Loucy (cell line): ENCODE measurements around the gene TENM3.
"Not testable (repeated sequence)": the region's sequence is repeated elsewhere in the genome, so short reads cannot be mapped to it uniquely, and the experiment has no call there.

Source experiments
- H2AFZ ChIP-seq: fragments of 200-600 bp; sonication (generic); 2 replicates; pipeline ENCODE4 v1.6.0; 2016; ENCODE audit warnings: antibody characterized with exemption, mild to moderate bottlenecking, low read length, moderate library complexity
- H3F3A ChIP-seq: fragments of 200-600 bp; 2 replicates; pipeline ENCODE4 v1.6.0; 2016; ENCODE audit warnings: antibody characterized with exemption, low read depth, mild to moderate bottlenecking
- H3K27me3 ChIP-seq: fragments of 200-600 bp; sonication (generic); 2 replicates; pipeline ENCODE4 v1.6.1; 2014; ENCODE audit warnings: low read length, mild to moderate bottlenecking; ENCODE audit not compliant: insufficient read depth, poor library complexity, severe bottlenecking
- H3K36me3 ChIP-seq: fragments of 200-600 bp; sonication (generic); 2 replicates; pipeline ENCODE4 v1.6.1; 2016; ENCODE audit warnings: low read length; ENCODE audit not compliant: insufficient read depth
- H3K4me1 ChIP-seq: fragments of 200-600 bp; sonication (generic); 2 replicates; pipeline ENCODE4 v1.5.1; 2014; ENCODE audit warnings: low read length, mild to moderate bottlenecking; ENCODE audit not compliant: insufficient read depth, poor library complexity, severe bottlenecking
- H3K4me2 ChIP-seq: fragments of 200-600 bp; sonication (generic); 2 replicates; pipeline ENCODE4 v1.6.0; 2014; ENCODE audit warnings: antibody characterized with exemption, low read length, low read depth, mild to moderate bottlenecking; ENCODE audit not compliant: poor library complexity, severe bottlenecking
- H3K4me3 ChIP-seq: fragments of 200-600 bp; sonication (generic); 2 replicates; pipeline ENCODE4 v1.5.1; 2014; ENCODE audit warnings: low read length, mild to moderate bottlenecking, mixed read lengths; ENCODE audit not compliant: poor library complexity, severe bottlenecking
- H3K79me2 ChIP-seq: fragments of 200-600 bp; sonication (generic); 2 replicates; pipeline ENCODE4 v1.6.1; 2014; ENCODE audit warnings: low read length; ENCODE audit not compliant: insufficient read depth
- H3K9ac ChIP-seq: fragments of 200-600 bp; sonication (generic); 2 replicates; pipeline ENCODE4 v1.6.0; 2014; ENCODE audit warnings: mild to moderate bottlenecking, low read depth, low read length, moderate library complexity; ENCODE audit not compliant: poor library complexity, severe bottlenecking
- H3K9me2 ChIP-seq: fragments of 200-600 bp; sonication (generic); replicated peaks from 2 replicates; pipeline ENCODE4 v1.6.1; 2016; ENCODE audit warnings: low read depth, low read length, mixed read lengths
- H3K9me3 ChIP-seq: fragments of 200-600 bp; sonication (generic); 2 replicates; pipeline ENCODE4 v1.6.1; 2014; ENCODE audit warnings: mild to moderate bottlenecking, antibody characterized with exemption, low read length, low read depth; ENCODE audit not compliant: insufficient read depth
- H4K20me1 ChIP-seq: fragments of 200-600 bp; sonication (generic); 2 replicates; pipeline ENCODE4 v1.6.0; 2014; ENCODE audit warnings: antibody characterized with exemption, low read length, mild to moderate bottlenecking; ENCODE audit not compliant: insufficient read depth, poor library complexity, severe bottlenecking
- EZH2phosphoT487 ChIP-seq: fragments of 200-600 bp; IDR thresholded peaks from 2 replicates; pipeline ENCODE4 v1.6.1; 2018; ENCODE audit warnings: antibody characterized with exemption, mild to moderate bottlenecking, moderate library complexity, borderline replicate concordance
- TF ChIP-seq, protein P1 (sequence below): fragments of 200-600 bp; sonication (generic); conservative IDR thresholded peaks from 2 replicates; pipeline ENCODE4 v1.5.1; 2014; ENCODE audit warnings: mild to moderate bottlenecking, antibody characterized with exemption, low read length

The TENM3 gene

GRCh38 chr4:182243204-182243603 is at the start of gene TENM3:
Gene TENM3 (plus strand): TSS chr4:182243402. CDS start chr4:182324021, 80,619 bp downstream.
- not testable (repeated sequence) for H3K9me3 ChIP-seq, H3K4me2 ChIP-seq, H3K27me3 ChIP-seq, H3K4me3 ChIP-seq, H3K36me3 ChIP-seq, H3K79me2 ChIP-seq, H3K9ac ChIP-seq, H3K4me1 ChIP-seq, H4K20me1 ChIP-seq, H2AFZ ChIP-seq, H3F3A ChIP-seq, H3K9me2 ChIP-seq

DNA sequence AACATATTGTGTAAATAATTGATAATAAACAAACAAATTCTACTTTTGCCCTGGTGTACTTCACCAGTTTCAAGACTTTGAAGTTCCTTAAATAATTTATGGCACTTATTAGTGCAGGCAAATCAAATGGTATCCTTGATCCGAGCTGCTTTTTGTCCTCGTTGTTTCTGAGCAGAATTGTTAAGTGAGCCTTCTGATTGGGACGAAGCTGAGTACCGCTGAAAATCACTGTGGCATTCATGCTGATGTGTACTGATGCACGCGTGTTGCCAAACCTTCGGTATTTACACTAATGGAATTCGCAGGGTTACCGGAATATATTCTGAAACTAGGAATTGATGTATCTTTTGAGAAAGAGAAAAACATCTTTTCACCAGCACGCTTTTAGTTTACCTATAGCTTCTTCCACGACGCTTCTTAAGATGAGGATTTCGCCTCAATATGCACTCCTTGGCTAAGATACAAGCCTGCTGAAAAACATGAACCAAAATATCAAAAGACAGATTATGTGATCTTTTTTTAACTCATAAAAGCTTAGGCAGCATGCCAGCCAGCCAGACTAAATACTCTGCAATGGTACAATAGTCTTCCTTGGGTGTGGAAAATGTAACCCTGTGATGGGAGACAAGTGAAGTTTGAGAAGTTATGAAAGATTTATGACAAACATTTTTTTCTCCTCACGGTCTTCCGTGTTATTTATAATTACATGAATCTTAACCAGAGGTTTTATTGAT is 48.9 kb upstream of the TENM3 start:
- no peak overlapping the region for H2AFZ ChIP-seq
- H3K36me3 ChIP-seq = no peaks in the 10 kb centered on the region
- no peaks in the 10 kb centered on the region for H3F3A ChIP-seq
- H3K9ac ChIP-seq = no peak overlapping the region
- H3K4me2 ChIP-seq = no peak overlapping the region
- H3K9me3 ChIP-seq = no peaks in the 10 kb centered on the region; the same call in 1 of the 2 replicates
- no peak for TF ChIP-seq EZH2phosphoT487
- TF ChIP-seq, protein P1, sequence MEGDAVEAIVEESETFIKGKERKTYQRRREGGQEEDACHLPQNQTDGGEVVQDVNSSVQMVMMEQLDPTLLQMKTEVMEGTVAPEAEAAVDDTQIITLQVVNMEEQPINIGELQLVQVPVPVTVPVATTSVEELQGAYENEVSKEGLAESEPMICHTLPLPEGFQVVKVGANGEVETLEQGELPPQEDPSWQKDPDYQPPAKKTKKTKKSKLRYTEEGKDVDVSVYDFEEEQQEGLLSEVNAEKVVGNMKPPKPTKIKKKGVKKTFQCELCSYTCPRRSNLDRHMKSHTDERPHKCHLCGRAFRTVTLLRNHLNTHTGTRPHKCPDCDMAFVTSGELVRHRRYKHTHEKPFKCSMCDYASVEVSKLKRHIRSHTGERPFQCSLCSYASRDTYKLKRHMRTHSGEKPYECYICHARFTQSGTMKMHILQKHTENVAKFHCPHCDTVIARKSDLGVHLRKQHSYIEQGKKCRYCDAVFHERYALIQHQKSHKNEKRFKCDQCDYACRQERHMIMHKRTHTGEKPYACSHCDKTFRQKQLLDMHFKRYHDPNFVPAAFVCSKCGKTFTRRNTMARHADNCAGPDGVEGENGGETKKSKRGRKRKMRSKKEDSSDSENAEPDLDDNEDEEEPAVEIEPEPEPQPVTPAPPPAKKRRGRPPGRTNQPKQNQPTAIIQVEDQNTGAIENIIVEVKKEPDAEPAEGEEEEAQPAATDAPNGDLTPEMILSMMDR = no peak
- H4K20me1 ChIP-seq = no peaks in the 10 kb centered on the region
- H3K4me3 ChIP-seq = no peak overlapping the region
- H3K4me1 ChIP-seq = no peaks in the 10 kb centered on the region
- H3K27me3 ChIP-seq = no peaks in the 10 kb centered on the region
- H3K9me2 ChIP-seq = no peaks in the 10 kb centered on the region
- H3K79me2 ChIP-seq = no peaks in the 10 kb centered on the region

DNA sequence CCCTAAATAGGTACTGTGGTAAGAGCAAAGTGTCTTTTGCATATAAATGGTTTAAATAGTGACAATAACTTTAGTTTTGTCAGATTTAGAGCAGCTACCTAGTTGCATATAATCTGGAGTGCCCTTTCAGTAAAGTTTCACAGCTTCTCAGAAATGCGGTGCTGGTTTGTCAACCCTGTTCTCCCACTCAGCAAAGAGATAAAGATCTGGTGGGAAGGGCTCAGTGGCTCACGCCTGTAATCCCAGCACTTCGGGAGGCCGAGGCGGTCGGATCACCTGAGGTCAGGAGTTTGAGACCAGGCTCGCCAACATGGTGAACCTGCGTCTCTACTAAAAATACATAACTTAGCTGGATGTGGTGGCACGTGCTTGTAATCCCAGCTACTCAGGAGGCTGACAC is 45.6 kb upstream of the TENM3 start:
- H3K4me1 ChIP-seq = no peaks in the 10 kb centered on the region
- no peaks in the 10 kb centered on the region for H3K79me2 ChIP-seq

More for the DNA sequence above, 45.6 kb upstream of the TENM3 start:
- Histone ChIP-seq H3K9ac (no peak overlapping the region), H3K9me3 (no peaks in the 10 kb centered on the region; the same call in 1 of the 2 replicates), H4K20me1 (no peaks in the 10 kb centered on the region), H3K4me2 (no peak overlapping the region), H3K4me3 (no peak overlapping the region), H3K9me2 (no peaks in the 10 kb centered on the region), H3F3A (no peaks in the 10 kb centered on the region), H3K27me3 (no peaks in the 10 kb centered on the region), H3K36me3 (no peaks in the 10 kb centered on the region), H2AFZ (no peak overlapping the region)
- TF ChIP-seq, protein P1 = no peak
- TF ChIP-seq EZH2phosphoT487 = no peak
